ENCODE measurements around the gene URB1.

URB1 gene

DNA sequence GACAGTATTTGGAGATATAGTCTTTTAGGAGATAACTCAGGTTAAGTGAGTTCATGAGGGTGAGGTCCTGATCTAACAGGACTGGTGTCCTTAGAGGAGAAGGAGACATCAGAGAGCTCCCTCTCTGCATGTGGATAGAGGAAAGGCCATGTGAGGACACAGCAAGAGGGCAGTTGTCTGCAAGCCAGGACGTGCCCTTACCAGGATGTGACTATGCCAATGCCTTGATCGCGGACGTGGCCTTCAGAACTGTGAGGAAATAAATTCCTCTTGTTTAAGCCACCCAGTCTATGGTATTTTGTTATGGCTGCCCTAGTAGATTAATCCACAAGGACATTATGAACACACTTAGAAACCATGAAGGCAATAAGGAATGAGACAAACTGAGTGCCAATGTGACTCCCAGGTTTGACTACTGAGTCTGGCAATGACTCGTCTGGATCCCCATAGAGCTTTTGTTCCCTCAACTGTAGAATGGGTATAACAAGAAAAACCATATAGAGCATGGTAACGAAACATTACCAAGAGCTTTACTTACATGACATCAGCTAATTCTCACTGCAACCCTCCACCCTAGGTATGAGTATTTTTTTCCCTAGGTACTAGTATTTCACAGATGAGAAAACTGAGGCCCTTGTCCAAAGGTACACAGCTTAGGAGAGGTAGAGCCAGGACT lies 6.5 kb downstream of the URB1 start:
- TF ChIP-seq, protein P1, sequence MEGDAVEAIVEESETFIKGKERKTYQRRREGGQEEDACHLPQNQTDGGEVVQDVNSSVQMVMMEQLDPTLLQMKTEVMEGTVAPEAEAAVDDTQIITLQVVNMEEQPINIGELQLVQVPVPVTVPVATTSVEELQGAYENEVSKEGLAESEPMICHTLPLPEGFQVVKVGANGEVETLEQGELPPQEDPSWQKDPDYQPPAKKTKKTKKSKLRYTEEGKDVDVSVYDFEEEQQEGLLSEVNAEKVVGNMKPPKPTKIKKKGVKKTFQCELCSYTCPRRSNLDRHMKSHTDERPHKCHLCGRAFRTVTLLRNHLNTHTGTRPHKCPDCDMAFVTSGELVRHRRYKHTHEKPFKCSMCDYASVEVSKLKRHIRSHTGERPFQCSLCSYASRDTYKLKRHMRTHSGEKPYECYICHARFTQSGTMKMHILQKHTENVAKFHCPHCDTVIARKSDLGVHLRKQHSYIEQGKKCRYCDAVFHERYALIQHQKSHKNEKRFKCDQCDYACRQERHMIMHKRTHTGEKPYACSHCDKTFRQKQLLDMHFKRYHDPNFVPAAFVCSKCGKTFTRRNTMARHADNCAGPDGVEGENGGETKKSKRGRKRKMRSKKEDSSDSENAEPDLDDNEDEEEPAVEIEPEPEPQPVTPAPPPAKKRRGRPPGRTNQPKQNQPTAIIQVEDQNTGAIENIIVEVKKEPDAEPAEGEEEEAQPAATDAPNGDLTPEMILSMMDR (IDR thresholded peaks at IDR 0.05) = no peak

DNA sequence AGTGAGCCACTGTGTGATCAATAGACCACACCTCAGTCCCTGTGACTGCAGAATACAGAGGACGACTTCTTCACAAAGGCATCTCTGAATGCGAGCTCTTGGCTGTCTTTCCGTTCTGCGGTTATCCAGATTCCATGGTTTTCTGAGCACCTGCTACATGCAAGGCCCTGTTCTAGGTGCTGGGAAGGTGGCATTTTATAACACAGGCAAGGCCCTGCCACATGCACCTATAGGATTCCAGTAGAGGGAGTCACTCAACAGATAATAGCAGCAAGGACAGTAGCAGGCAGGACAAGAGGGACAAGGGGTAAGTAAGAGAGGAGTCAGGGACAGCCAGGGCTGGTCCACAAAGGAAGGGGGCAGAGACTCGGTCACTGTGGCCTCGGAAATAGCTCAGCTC lies 9.0 kb downstream of the URB1 start:
- TF ChIP-seq, protein P1 (IDR thresholded peaks at IDR 0.05) = no peak

DNA sequence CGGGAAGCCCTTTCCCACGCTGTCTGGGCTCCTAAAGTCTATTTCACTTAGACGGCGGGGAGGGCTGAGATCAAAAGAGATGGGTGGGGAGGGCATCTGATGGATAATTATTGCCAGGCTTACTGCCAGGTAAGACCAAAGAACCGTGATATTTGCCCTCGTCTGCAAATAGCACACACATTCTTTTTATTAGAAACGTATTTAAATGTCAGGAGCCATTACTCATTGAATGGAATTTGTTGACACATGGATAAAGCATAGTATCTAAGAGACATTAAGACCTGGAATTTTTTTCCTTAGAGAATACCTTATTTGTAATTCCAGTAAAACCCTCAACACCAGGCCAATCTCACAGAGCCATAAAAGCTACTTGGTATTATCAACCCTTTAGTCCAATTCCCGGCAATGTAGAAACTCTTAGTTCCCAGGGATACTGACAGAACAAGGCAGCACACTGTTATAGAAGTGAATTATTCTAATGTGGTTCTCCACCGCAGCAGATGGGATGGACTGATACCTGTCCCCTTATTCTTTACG lies 10.6 kb downstream of the URB1 start:
- TF ChIP-seq, protein P1 (IDR thresholded peaks at IDR 0.05) = no peak

DNA sequence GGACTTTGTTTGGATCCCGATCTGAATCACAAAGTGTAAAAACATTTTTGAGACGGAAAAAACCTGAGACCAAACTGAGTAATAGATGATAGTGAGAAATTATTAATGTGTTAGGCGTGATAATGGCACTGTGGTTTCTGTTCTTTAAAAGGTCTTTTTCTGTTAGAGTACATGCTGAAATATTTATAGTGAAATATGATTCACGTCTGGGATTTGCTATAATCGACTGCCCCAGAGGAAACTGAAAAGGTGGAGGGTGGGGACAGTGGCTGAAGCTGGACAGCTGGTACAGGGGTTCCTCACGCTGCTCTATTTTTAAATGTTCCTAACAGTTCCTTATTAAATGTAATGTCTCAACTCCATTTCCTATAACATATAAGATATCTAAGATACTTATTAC lies 11.2 kb downstream of the URB1 start:
- TF ChIP-seq, protein P1 (IDR thresholded peaks at IDR 0.05) = no peak

DNA sequence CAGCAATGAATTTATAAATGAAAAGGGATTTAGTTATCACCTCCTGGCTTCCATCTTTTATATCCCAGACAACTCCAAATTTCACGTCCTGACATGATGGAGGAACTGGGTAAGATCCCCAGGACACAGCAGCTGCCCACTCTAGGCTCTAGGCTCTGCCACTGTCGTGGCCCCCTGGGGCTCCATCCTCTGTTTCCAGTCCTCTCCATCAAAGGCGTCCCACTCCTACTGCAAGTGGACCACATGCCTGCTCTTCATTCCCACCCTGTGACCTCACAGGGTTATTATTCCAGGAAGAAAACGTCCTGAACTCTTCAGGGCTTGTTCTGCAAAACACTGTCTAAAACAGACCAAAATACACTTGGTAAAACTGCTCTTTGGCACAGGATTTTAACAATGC lies 11.9 kb downstream of the URB1 start:
- TF ChIP-seq, protein P1 (IDR thresholded peaks at IDR 0.05) = no peak

DNA sequence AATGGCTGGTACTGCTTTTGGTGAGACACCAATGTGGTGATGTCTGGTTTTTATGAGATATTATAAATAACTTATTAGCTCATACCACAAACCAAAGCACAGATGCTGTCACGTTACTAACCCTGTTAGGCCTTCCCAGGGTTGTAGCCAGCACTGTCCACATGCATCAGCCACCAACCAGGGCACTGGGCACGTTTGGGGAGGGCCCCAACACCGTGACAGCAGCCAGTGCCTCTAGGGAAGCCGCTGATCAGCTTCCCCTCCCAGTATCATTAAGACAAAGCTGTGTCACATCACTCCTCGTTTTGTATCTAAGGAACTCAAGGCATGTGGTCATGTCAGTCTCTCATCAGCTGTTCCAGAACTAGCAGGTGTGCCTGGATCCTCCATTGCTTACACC lies 13.9 kb downstream of the URB1 start:
- TF ChIP-seq, protein P1 (IDR thresholded peaks at IDR 0.05) = no peak

DNA sequence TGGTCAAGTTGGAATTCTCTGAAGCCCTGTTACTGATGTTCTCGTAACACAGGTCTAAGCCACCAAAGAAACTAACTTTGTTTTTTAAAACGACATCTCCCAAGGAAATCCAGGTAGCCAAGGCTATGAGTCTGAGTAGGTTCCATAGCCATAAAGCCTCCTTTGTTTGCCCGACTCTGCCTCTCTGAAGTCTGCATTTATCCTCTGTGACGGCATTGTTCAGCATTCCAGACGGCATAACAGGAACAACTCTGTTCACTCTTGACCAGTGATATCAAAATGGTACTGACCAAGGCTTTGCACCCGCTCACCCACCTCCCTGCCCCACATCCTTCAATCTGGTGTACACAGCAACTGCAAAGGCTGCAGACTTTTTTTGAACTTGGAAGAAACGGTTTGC lies 14.8 kb downstream of the URB1 start:
- TF ChIP-seq, protein P1 (IDR thresholded peaks at IDR 0.05) = no peak

DNA sequence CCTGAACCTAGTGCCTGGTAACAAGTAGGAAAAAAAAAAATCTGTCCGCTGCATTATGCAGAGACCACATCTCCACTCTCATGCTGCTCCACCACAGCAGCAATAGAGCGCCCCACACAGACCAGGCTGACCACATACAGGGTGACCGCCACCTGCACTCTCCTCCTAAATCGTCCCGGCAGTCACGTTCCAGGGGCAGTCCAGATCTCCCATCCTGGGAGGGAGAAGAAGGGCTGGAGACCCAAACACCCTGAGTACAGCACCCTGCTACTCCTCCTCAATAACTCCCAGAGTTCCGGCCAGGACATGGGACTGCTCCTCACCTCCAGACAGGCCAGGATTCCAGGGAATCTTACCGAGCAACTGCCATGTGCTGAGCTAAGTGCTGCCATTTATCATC lies 15.3 kb downstream of the URB1 start:
- TF ChIP-seq, protein P1 (IDR thresholded peaks at IDR 0.05) = no peak
